Heart left ventricle (tissue), 16 donors: ENCODE data around the gene CTNND2. TPM values are rescaled to one million over a fixed set of nuclear protein-coding genes. Genes with fewer than 3 reads are reported as not detected.

ENCODE experiments used
- ATAC-seq, 4 donors: fragments of 200-7000 bp; cut with Tn5 transposase; one replicate each; pipeline ENCODE4 v1.9.1; 2020 to 2022; ENCODE audit warnings: moderate library complexity in 4 of 4, mild to moderate bottlenecking in 3 of 4, moderate number of reproducible peaks in 1 of 4
- DNase-seq, 5 donors: peaks; one replicate each; pipeline ENCODE4 v3.0.0-alpha.2; 2020
- H3K27ac ChIP-seq, 12 donors: fragments of 200-600 bp; sonication (generic) in 4 of 12; one replicate each; pipeline versions ENCODE4 v1.5.0 to v1.8.0; 2016 to 2022; ENCODE audit warnings: mild to moderate bottlenecking in 2 of 12
- H3K27me3 ChIP-seq, 9 donors: fragments of 200-600 bp; sonication (generic) in 2 of 9; one replicate each; pipeline versions ENCODE4 v1.5.1 to v1.8.0; 2016 to 2022; ENCODE audit warnings: mild to moderate bottlenecking in 3 of 9
- H3K36me3 ChIP-seq, 9 donors: fragments of 200-600 bp; sonication (generic) in 2 of 9; one replicate each; pipeline versions ENCODE4 v1.5.0 to v1.8.0; 2018 to 2022; ENCODE audit warnings: mild to moderate bottlenecking in 2 of 9
- H3K4me1 ChIP-seq, 12 donors: fragments of 200-600 bp; sonication (generic) in 4 of 12; one replicate each; pipeline versions ENCODE4 v1.5.0 to v1.8.0; 2016 to 2022; ENCODE audit warnings: mild to moderate bottlenecking in 3 of 12
- H3K4me3 ChIP-seq, 12 donors: fragments of 200-600 bp; sonication (generic) in 4 of 12; one replicate each; pipeline versions ENCODE4 v1.5.0 to v1.8.0; 2017 to 2022; ENCODE audit warnings: mild to moderate bottlenecking in 9 of 12, moderate library complexity in 4 of 12
- H3K9me3 ChIP-seq, 12 donors: fragments of 200-600 bp; sonication (generic) in 4 of 12; one replicate each; pipeline versions ENCODE4 v1.5.0 to v1.8.0; 2016 to 2022; ENCODE audit warnings: mild to moderate bottlenecking in 1 of 12
- POLR2A ChIP-seq, 2 donors: fragments of 450-650 bp; IDR thresholded peaks; one replicate each; pipeline ENCODE4 v1.6.1; 2017; ENCODE audit warnings: antibody characterized with exemption in 2 of 2, mild to moderate bottlenecking in 2 of 2, moderate library complexity in 2 of 2
- whole genome bisulfite sequencing, 4 donors: extraction: QIAGEN DNeasy Blood & Tissue Kit in 2 of 4; methylation state at CpG; one replicate each; pipeline versions ENCODE4 v1.1.5 to v1.1.7; 2013 to 2018; 5-methylcytosine and 5-hydroxymethylcytosine counted together
- intact Hi-C, 10 donors: fragments of 100-400 bp; cut with DNase I; formaldehyde crosslinking; loops; one replicate each; pipeline versions ENCODE4 v1.11.1 to v1.14.2; 2022
- polyA plus RNA-seq, 2 donors: library from polyadenylated mRNA; stranded (reverse); fragments of 200-250 nt; gene quantifications; one replicate each; pipeline ENCODE4 v1.2.3, GENCODE V29; 2013
- total RNA-seq, 9 donors: library from RNA; depleted of rRNA in 2 of 9; stranded (reverse); fragments of >200 nt in 2 of 9; fragmentation: NEBNext Ultra II Directional in 3 of 9; extraction: Animal tissue kit (Norgen Biotek cat#: 25700) in 3 of 9; gene quantifications; one replicate each; pipeline versions ENCODE4 v1.1.0 to v1.2.4, GENCODE V29; 2016 to 2023
- TF ChIP-seq, protein P1 (sequence below), 12 donors: fragments of 200-600 bp; sonication (generic) in 4 of 12; IDR thresholded peaks; one replicate each; pipeline versions ENCODE4 v1.5.0 to v1.8.0; 2018 to 2022; ENCODE audit warnings: antibody characterized with exemption in 12 of 12, mild to moderate bottlenecking in 5 of 12
- donor health status: ischemic (EF 13 %, LVEDD 7.1; RV severe dilation, severe dysfunction).
- donor health status: healthy with polysubstance abuse.
- donor health status: DM: no; HTN: yes; CAD: no.
- donor health status: DM: no; HTN: no; CAD: no.
- donor health status: ischemic (EF 25% LVEDD 6.9; RV normal size, moderate dysfunction).
- donor health status: ischemic (EF 25% LVEDD 5.7; RV mildly dilated, moderate dysfunction).
- donor health status: healthy.
- donor health status: DM: yes; HTN: yes; CAD: no.
- donor health status: ischemic (EF 35%, LVEDD 5.7; RV mildly dilated, moderate dysfunction).
- donor health status: nonischemic (EF 11% LVEDD 7.7; RV severe dilation, severe dysfunction).
- donor health status: DM: yes; HTN: yes; CAD: no.
- donor health status: PGD.
- donor health status: ischemic (EF 29% LVEDD 5.4; RV normal size, mild dysfunction).
- donor health status: nonischemic (EF 23%, LVEDD 6.1; RV moderate dilation, normal function).

Gene CTNND2
- total and polyA plus RNA-seq, 11 donors, result 4.0 to 36.8 (median 20.2) TPM

DNA sequence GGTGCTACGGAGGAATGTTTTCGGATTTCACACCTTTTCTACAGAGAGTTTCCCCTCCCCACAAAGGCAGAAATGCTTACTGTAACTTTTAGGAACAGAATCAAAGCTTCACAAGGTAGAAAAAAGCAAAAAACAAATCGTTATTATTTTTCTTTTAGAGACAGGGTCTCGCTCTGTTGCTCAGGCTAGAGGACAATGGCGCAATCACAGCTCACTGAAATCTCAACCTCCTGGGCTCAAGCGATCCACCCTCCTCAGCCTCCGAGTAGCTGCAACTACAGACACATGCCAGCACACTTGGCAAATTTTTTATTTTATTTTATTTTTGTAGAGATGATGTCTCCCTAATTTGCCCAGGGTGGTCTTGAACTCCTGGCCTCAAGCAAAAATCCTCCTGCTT lies 394.5 kb downstream of the CTNND2 start:
- intact Hi-C loops, result no loop called here
- TF ChIP-seq, protein P1, sequence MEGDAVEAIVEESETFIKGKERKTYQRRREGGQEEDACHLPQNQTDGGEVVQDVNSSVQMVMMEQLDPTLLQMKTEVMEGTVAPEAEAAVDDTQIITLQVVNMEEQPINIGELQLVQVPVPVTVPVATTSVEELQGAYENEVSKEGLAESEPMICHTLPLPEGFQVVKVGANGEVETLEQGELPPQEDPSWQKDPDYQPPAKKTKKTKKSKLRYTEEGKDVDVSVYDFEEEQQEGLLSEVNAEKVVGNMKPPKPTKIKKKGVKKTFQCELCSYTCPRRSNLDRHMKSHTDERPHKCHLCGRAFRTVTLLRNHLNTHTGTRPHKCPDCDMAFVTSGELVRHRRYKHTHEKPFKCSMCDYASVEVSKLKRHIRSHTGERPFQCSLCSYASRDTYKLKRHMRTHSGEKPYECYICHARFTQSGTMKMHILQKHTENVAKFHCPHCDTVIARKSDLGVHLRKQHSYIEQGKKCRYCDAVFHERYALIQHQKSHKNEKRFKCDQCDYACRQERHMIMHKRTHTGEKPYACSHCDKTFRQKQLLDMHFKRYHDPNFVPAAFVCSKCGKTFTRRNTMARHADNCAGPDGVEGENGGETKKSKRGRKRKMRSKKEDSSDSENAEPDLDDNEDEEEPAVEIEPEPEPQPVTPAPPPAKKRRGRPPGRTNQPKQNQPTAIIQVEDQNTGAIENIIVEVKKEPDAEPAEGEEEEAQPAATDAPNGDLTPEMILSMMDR (IDR thresholded peaks at IDR 0.05), result no peak
- no peak for TF ChIP-seq POLR2A (IDR thresholded peaks at IDR 0.05)
- DNase-seq, result no peak
- 82 to 88% (median 87%) methylated on average over 7 of the region's 7 CpGs for WGBS, 4 donors
- H3K4me3 ChIP-seq, result no peak overlapping the region
- H3K27me3 ChIP-seq, result no peaks in the 10 kb centered on the region
- no peaks in the 10 kb centered on the region for H3K9me3 ChIP-seq
- no peaks in the 10 kb centered on the region for H3K36me3 ChIP-seq
- no peak for ATAC-seq
- no peaks in the 10 kb centered on the region for H3K4me1 ChIP-seq
- no peak overlapping the region for H3K27ac ChIP-seq

DNA sequence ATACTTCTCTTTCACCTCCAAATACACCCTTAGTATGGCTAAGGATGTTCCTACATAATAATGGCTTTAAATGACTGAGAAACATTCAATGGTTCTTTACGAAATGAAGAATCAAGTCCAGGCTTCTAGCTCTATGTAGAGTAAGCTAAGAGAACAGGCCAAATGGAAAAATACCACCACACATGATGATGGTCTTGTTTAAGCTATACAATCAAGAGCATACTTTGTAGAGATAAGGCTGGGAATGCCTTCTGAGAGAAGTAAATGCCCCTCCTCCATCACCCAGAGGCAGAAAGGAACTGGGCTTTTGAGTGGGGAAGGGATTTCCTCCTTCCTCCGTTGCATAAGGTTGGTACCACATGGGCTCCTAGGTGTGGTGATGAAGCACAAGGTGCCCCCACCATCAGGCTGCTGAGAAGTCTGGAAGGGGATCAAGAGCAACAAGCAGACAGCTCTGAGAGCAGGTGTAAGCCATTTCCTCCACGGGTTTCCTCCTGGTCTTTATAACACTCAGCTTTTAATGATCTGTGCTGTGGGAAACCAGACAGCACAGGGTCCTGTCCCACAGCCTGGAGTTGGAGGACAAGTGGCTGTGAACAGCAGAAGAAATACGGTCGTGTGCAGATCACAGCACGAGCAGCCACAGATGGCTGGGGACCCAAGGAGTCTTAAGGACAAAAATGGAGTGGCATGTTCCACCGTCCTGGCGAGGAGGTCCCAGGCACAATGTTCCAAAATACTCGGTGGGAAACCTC lies 396.9 kb downstream of the CTNND2 start:
- Histone ChIP-seq H3K4me3 (no peak overlapping the region), H3K27me3 (no peaks in the 10 kb centered on the region), H3K4me1 (no peaks in the 10 kb centered on the region), H3K36me3 (no peaks in the 10 kb centered on the region), H3K27ac (no peak overlapping the region), H3K9me3 (no peaks in the 10 kb centered on the region)
- ATAC-seq (no peak), DNase-seq (no peak)
- WGBS, 4 donors, result 62 to 77% (median 68%) methylated on average over 9 of the region's 9 CpGs
- no peak for TF ChIP-seq POLR2A (IDR thresholded peaks at IDR 0.05)
- TF ChIP-seq, protein P1 (IDR thresholded peaks at IDR 0.05), result no peak
- intact Hi-C loops, result no loop called here

DNA sequence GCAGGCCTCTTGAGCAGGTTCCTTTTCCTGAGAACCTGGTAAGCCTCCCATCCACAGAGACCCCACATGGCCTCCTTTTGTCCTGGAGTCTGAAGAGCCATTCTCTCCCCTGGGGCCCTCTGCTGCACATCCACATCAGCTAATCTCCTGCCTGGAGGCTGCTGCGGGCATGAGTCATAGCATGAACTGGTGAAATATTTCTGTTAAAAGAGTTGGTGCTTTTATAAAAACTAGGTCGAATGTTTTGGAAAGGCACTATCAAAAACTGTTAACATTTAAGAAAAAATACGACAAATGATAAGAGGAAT lies 399.4 kb downstream of the CTNND2 start:
- H3K36me3 ChIP-seq, result no peaks in the 10 kb centered on the region
- H3K27ac ChIP-seq, result no peak overlapping the region
- no peaks in the 10 kb centered on the region for H3K9me3 ChIP-seq
- ATAC-seq (no peak), DNase-seq (no peak)
- TF ChIP-seq POLR2A (IDR thresholded peaks at IDR 0.05), result no peak
- TF ChIP-seq, protein P1 (IDR thresholded peaks at IDR 0.05), result no peak
- intact Hi-C loops, result no loop called here
- 56 to 70% (median 62%) methylated on average over 3 of the region's 3 CpGs for WGBS, 4 donors
- H3K27me3 ChIP-seq, result no peaks in the 10 kb centered on the region
- H3K4me3 ChIP-seq, result no peak overlapping the region
- no peaks in the 10 kb centered on the region for H3K4me1 ChIP-seq

DNA sequence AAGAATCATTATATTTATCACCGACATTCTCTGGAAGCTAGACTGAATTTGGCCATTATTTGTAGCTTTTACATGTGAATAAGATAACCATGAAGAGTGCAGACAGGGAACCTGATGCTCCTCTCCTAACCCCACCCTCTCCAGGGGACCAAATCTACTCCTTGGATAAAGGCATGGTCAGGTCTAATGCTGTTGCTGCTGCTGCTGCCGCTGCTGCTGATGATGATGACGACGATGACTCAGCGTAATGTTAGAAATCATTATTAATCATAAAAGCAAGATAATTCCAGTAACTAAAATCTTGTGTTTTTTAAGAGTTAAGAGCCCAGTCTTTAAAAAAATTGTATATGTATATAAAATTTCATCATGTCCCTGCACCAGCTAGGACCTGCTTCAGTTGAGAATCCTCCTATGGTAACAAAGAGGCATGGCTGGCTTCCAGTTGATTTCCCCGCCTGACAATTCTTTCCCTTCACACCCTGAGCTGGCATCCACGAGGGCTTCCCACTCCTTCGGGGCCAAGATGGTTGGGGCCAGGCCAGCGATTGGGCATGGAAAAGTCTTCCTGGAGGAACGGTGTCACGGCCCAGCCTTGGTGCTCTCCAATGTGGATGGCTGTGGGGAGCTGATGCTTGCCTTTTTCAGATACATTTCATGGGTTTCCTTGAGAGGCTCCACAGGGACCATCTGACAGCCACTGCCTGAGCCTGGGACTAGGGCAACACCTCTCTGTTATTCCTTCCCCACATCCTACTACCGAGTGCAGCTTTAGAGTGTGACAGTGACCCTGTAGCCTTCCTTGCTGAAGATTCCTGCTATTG lies 400.0 kb downstream of the CTNND2 start:
- WGBS, 4 donors, result 79 to 86% (median 83%) methylated on average over 12 of the region's 12 CpGs
- no peak for DNase-seq
- Histone ChIP-seq H3K4me1 (no peaks in the 10 kb centered on the region), H3K4me3 (no peak overlapping the region), H3K9me3 (no peaks in the 10 kb centered on the region), H3K27me3 (no peaks in the 10 kb centered on the region), H3K36me3 (no peaks in the 10 kb centered on the region), H3K27ac (no peak overlapping the region)
- TF ChIP-seq, protein P1 (IDR thresholded peaks at IDR 0.05), result no peak
- TF ChIP-seq POLR2A (IDR thresholded peaks at IDR 0.05), result no peak
- intact Hi-C loops, result no loop called here
- ATAC-seq, result no peak
